CD4-positive, alpha-beta T cell (primary cell): ENCODE measurements around the gene GMPPA. TPM values are rescaled to one million over a fixed set of nuclear protein-coding genes. Genes with fewer than 3 reads are reported as not detected.

Experiments
- ATAC-seq: fragments of 200-7000 bp; cut with Tn5 transposase; one replicate; pipeline ENCODE4 v1.10.0; 2022; ENCODE audit warnings: mild to moderate bottlenecking; ENCODE audit not compliant: poor library complexity
- CTCF ChIA-PET: fragments of 350-600 bp; sonication (Branson Sonifier 250); formaldehyde crosslinking; loops from one replicate; lab custom pipeline; 2021; ENCODE audit warnings: antibody characterized with exemption, inconsistent platforms; lab: Charles Lee
- POLR2A ChIA-PET: fragments of 350-600 bp; sonication (Branson Sonifier 250); formaldehyde crosslinking; loops from one replicate; lab custom pipeline; 2021; ENCODE audit warnings: antibody characterized with exemption, inconsistent platforms; lab: Charles Lee
- DNase-seq, 14 experiments: peaks; one replicate each; pipeline ENCODE4 v3.0.0-alpha.2; 2013 to 2020; ENCODE audit warnings: mixed read lengths in 2 of 14
- H3K27ac ChIP-seq, 2 donors: one replicate each; pipeline versions ENCODE4 v1.5.1 to v1.7.0; 2013; ENCODE audit warnings: low read length in 2 of 2, low read depth in 1 of 2, mild to moderate bottlenecking in 1 of 2
- H3K27me3 ChIP-seq, 2 experiments: 1 replicate in 1 of 2; 2 replicates in 1 of 2; pipeline versions ENCODE4 v1.6.1 to v1.7.0; 2013; ENCODE audit warnings: low read length in 2 of 2, control low read depth in 1 of 2, mild to moderate bottlenecking in 1 of 2, moderate library complexity in 1 of 2; ENCODE audit not compliant: insufficient read depth in 2 of 2, control insufficient read depth in 1 of 2
- H3K36me3 ChIP-seq: one replicate; pipeline ENCODE4 v1.6.1; 2013; ENCODE audit warnings: low read length, control low read depth; ENCODE audit not compliant: insufficient read depth
- H3K4me1 ChIP-seq: one replicate; pipeline ENCODE4 v1.6.1; 2013; ENCODE audit warnings: low read length, control low read depth; ENCODE audit not compliant: insufficient read depth
- H3K4me3 ChIP-seq: one replicate; pipeline ENCODE4 v1.5.1; 2013; ENCODE audit warnings: mild to moderate bottlenecking, low read length, moderate library complexity
- H3K9me3 ChIP-seq, 2 experiments: 1 replicate in 1 of 2; 2 replicates in 1 of 2; pipeline versions ENCODE4 v1.6.1 to v1.7.0; 2013; ENCODE audit warnings: low read length in 2 of 2, mild to moderate bottlenecking in 2 of 2, control low read depth in 1 of 2, moderate library complexity in 1 of 2; ENCODE audit not compliant: control insufficient read depth in 1 of 2, insufficient read depth in 1 of 2
- H3K27ac Mint-ChIP-seq: one replicate; pipeline ENCODE4 v1.8.0; 2020; ENCODE audit warnings: mixed read lengths
- H3K27me3 Mint-ChIP-seq: one replicate; pipeline ENCODE4 v1.8.0; 2021; ENCODE audit warnings: mixed read lengths
- H3K36me3 Mint-ChIP-seq: one replicate; pipeline ENCODE4 v1.8.0; 2021; ENCODE audit warnings: low read depth, mixed read lengths
- H3K4me1 Mint-ChIP-seq: one replicate; pipeline ENCODE4 v1.8.0; 2021; ENCODE audit warnings: low read depth, mixed read lengths
- H3K4me3 Mint-ChIP-seq: one replicate; pipeline ENCODE4 v1.8.0; 2020; ENCODE audit warnings: mild to moderate bottlenecking, mixed read lengths
- H3K9me3 Mint-ChIP-seq: one replicate; pipeline ENCODE4 v1.8.0; 2020; ENCODE audit warnings: mixed read lengths
- CTCF ChIP-seq: fragments of 200-600 bp; IDR thresholded peaks from one replicate; pipeline ENCODE4 v1.8.0; 2022; ENCODE audit warnings: antibody characterized with exemption, mild to moderate bottlenecking
- intact Hi-C, 2 experiments: fragments of 100-400 bp; cut with DNase I in 1 of 2; cut with micrococcal nuclease in 1 of 2; formaldehyde crosslinking; loops; one replicate each; pipeline versions ENCODE4 v1.15.1 to v1.9.0; 2023 to 2025; cut with DNase I, micrococcal nuclease
- total RNA-seq, 174 experiments: library from RNA in 2 of 174; stranded (reverse) in 2 of 174; gene quantifications; one replicate each; pipeline ENCODE4 v1.2.3 and lab custom pipeline; 2021 to 2026

The GMPPA gene
- total RNA-seq, 2 experiments from 2014 or later = 13.3 to 14.4 TPM

GRCh38 chr2:219452361-219453317 is 46.1 kb upstream of the GMPPA start:
- Mint-ChIP-seq H3K27ac (no peak overlapping the region), H3K4me3 (no peak overlapping the region)
- intact Hi-C loops = no loop called here

GRCh38 chr2:219453671-219454590 is 44.8 kb upstream of the GMPPA start:
- no peak for ATAC-seq
- Mint-ChIP-seq H3K36me3 (no peaks in the 10 kb centered on the region), H3K27ac (no peak overlapping the region), H3K4me3 (no peak overlapping the region), H3K27me3 (peaks cover 23% of the 10 kb centered on the region), H3K4me1 (peaks cover 6% of the 10 kb centered on the region), H3K9me3 (no peaks in the 10 kb centered on the region)
- no peak for DNase-seq
- H3K27me3 ChIP-seq = peaks cover 14 to 18% of the 10 kb centered on the region in 2 experiments
- H3K4me3 ChIP-seq = no peak overlapping the region
- ChIA-PET CTCF (no interaction called here), POLR2A (no interaction called here)
- TF ChIP-seq CTCF = no peak
- no peaks in the 10 kb centered on the region for H3K36me3 ChIP-seq
- peaks cover 3% of the 10 kb centered on the region for H3K4me1 ChIP-seq
- H3K27ac ChIP-seq = no peak overlapping the region
- peaks cover 0 to 4% of the 10 kb centered on the region in 2 experiments for H3K9me3 ChIP-seq
- intact Hi-C loops = no loop called here

More at GRCh38 chr2:219452361-219453317, 46.1 kb upstream of the GMPPA start:
- H3K27me3 Mint-ChIP-seq = peaks cover 23% of the 10 kb centered on the region
- H3K9me3 Mint-ChIP-seq = no peaks in the 10 kb centered on the region
- no peaks in the 10 kb centered on the region for H3K36me3 Mint-ChIP-seq
- TF ChIP-seq CTCF = no peak
- Histone ChIP-seq H3K9me3 (peaks cover 0 to 4% of the 10 kb centered on the region in 2 experiments), H3K27ac (no peak overlapping the region), H3K4me1 (no peaks in the 10 kb centered on the region), H3K27me3 (peaks cover 16 to 23% of the 10 kb centered on the region in 2 experiments), H3K36me3 (no peaks in the 10 kb centered on the region), H3K4me3 (no peak overlapping the region)
- no peak for DNase-seq
- no peak for ATAC-seq
- ChIA-PET CTCF (no interaction called here), POLR2A (no interaction called here)
- H3K4me1 Mint-ChIP-seq = peaks cover 2% of the 10 kb centered on the region

GRCh38 chr2:219455581-219455980 is 43.1 kb upstream of the GMPPA start:
- POLR2A ChIA-PET = no interaction called here

More at GRCh38 chr2:219455581-219455980, 43.1 kb upstream of the GMPPA start:
- H3K27ac Mint-ChIP-seq = no peak overlapping the region
- peaks cover 8% of the 10 kb centered on the region for H3K4me1 ChIP-seq
- CTCF ChIA-PET = interaction anchor here (1.1 kb wide), 1 partner anchor 74 kb away, joined by 3 read pairs; no protein-coding TSS in a partner anchor
- H3K4me3 Mint-ChIP-seq = no peak overlapping the region
- H3K36me3 ChIP-seq = no peaks in the 10 kb centered on the region
- DNase-seq = no peak
- H3K9me3 ChIP-seq = no peaks in the 10 kb centered on the region
- H3K9me3 Mint-ChIP-seq = no peaks in the 10 kb centered on the region
- peaks cover 6% of the 10 kb centered on the region for H3K4me1 Mint-ChIP-seq
- H3K27me3 Mint-ChIP-seq = peaks cover 9% of the 10 kb centered on the region
- H3K27me3 ChIP-seq = peaks cover under 1 to 6% of the 10 kb centered on the region in 2 experiments
- H3K36me3 Mint-ChIP-seq = no peaks in the 10 kb centered on the region
- H3K27ac ChIP-seq = no peak overlapping the region
- H3K4me3 ChIP-seq = no peak overlapping the region
- TF ChIP-seq CTCF = no peak
- no peak for ATAC-seq
- intact Hi-C loops = loop anchor here in 1 of 2 experiments (5.0 kb wide), 1 partner anchor 53 kb away; no protein-coding TSS in a partner anchor
